Panc1 (cell line): ENCODE results near the gene KPNB1.

Experiments used
- CTCF ChIP-seq: fragments of 450-650 bp; IDR thresholded peaks from 2 replicates; pipeline ENCODE4 v1.5.1; 2017; ENCODE audit warnings: mild to moderate bottlenecking
- POLR2AphosphoS5 ChIP-seq: IDR thresholded peaks from 2 replicates; pipeline ENCODE4 v1.6.1; 2012; ENCODE audit warnings: mild to moderate bottlenecking, low read depth, low read length, moderate library complexity
- REST ChIP-seq, 2 experiments: IDR thresholded peaks; 2 replicates each; pipeline ENCODE4 v1.6.1; 2011 to 2012; ENCODE audit warnings: low read depth in 2 of 2, control low read depth in 1 of 2, low read length in 1 of 2, mild to moderate bottlenecking in 1 of 2, moderate library complexity in 1 of 2; ENCODE audit not compliant: insufficient read depth in 1 of 2
- SIN3A ChIP-seq: IDR thresholded peaks from 2 replicates; pipeline ENCODE4 v1.6.1; 2012; ENCODE audit warnings: low read depth, mild to moderate bottlenecking, low read length, moderate library complexity, borderline replicate concordance; ENCODE audit not compliant: insufficient read depth
- TCF7L2 ChIP-seq: IDR thresholded peaks from 2 replicates; pipeline ENCODE4 v1.6.1; 2011; ENCODE audit warnings: mild to moderate bottlenecking, low read depth, low read length, inconsistent platforms

DNA sequence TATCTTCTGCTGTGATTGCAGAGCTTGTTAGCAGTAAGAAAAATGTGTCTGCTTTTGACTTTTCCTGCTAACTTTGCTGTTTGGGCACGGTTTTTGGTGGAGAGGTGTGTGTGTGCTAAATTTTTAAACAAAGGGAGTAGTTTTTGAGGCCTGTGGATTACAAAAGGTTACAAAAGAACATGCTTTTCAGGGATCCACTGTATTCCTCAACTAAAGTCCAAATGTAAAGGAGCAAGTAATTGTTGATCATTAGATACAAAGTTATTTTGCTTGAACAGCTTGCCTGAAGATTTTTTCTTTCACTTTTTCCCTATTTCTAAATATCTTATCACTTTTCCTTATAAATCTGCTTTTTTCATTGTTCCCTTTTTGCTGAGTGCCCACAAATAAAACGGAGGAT is 2.0 kb downstream of the KPNB1 start:
- TF ChIP-seq CTCF (no peak), REST (IDR thresholded peaks at IDR 0.05; ENCODE audit: insufficient read depth in 1 of 2, low read depth in 2 of 2, low read length in 1 of 2) (no peak), POLR2AphosphoS5 (no peak), TCF7L2 (no peak), SIN3A (no peak)
